Fibroblast of lung (primary cell): ENCODE results near the gene CAMTA1. TPM values are rescaled to one million over a fixed set of nuclear protein-coding genes. Genes with fewer than 3 reads are reported as not detected.
A peak's percentile ranks its signal among the peaks of the same experiment; 100 is the strongest.

Experiments used
- DNase-seq, 2 donors: peaks; one replicate each; pipeline versions ENCODE4 v3.0.0 to v3.0.0-alpha.2; 2010; ENCODE audit warnings: low read depth in 2 of 2
- H2AFZ ChIP-seq: 2 replicates; pipeline ENCODE4 v1.5.1; 2012; ENCODE audit warnings: low read length, control low read depth, inconsistent platforms
- H3K27ac ChIP-seq: 2 replicates; pipeline ENCODE4 v1.5.1; 2011; ENCODE audit warnings: low read length, control low read depth; ENCODE audit not compliant: insufficient read depth
- H3K27me3 ChIP-seq: 2 replicates; pipeline ENCODE4 v1.5.1; 2011; ENCODE audit warnings: mild to moderate bottlenecking, low read length; ENCODE audit not compliant: control insufficient read depth, insufficient read depth
- H3K36me3 ChIP-seq: 2 replicates; pipeline ENCODE4 v1.5.1; 2011; ENCODE audit warnings: low read length; ENCODE audit not compliant: control insufficient read depth, insufficient read depth
- H3K4me1 ChIP-seq: 2 replicates; pipeline ENCODE4 v1.5.1; 2011; ENCODE audit warnings: low read length; ENCODE audit not compliant: control insufficient read depth, insufficient read depth; ENCODE audit errors: extremely low read depth
- H3K4me2 ChIP-seq: 2 replicates; pipeline ENCODE4 v1.5.1; 2011; ENCODE audit warnings: low read length, control low read depth; ENCODE audit not compliant: insufficient read depth; ENCODE audit errors: extremely low read depth
- H3K4me3 ChIP-seq, 4 experiments: fragments of 200-600 bp in 1 of 4; sonication (generic) in 1 of 4; replicated peaks in 1 of 4; 2 replicates each; pipeline ENCODE4 v1.5.1; 2011 to 2016; ENCODE audit warnings: low read length in 4 of 4, low read depth in 3 of 4, mild to moderate bottlenecking in 3 of 4, control low read depth in 2 of 4, inconsistent platforms in 1 of 4, mixed read lengths in 1 of 4; ENCODE audit not compliant: insufficient read depth in 1 of 4; ENCODE audit errors: control extremely low read depth in 1 of 4
- H3K79me2 ChIP-seq: 2 replicates; pipeline ENCODE4 v1.5.1; 2012; ENCODE audit warnings: mild to moderate bottlenecking, low read length, inconsistent platforms; ENCODE audit not compliant: control insufficient read depth, insufficient read depth
- H3K9ac ChIP-seq: 2 replicates; pipeline ENCODE4 v1.5.1; 2011; ENCODE audit warnings: mild to moderate bottlenecking, low read length, control low read depth; ENCODE audit not compliant: insufficient read depth
- H3K9me3 ChIP-seq: 2 replicates; pipeline ENCODE4 v1.5.1; 2012; ENCODE audit warnings: low read depth, low read length; ENCODE audit not compliant: control insufficient read depth, insufficient read depth
- H4K20me1 ChIP-seq: 2 replicates; pipeline ENCODE4 v1.5.1; 2011; ENCODE audit warnings: low read length; ENCODE audit not compliant: control insufficient read depth, insufficient read depth; ENCODE audit errors: extremely low read depth
- EZH2 ChIP-seq: IDR thresholded peaks from 2 replicates; pipeline ENCODE4 v1.5.1; 2012; ENCODE audit warnings: low read length, control low read depth, mild to moderate bottlenecking; ENCODE audit errors: missing control alignments
- polyA plus RNA-seq, 2 donors: library from polyadenylated mRNA; depleted of rRNA in 1 of 2; stranded (reverse) in 1 of 2; unstranded in 1 of 2; fragments of >200 nt; gene quantifications; 2 replicates each; pipeline ENCODE4 v1.2.1, GENCODE V29; 2011 to 2012; ENCODE audit warnings: missing spikeins in 1 of 2
- total RNA-seq: library from RNA; depleted of rRNA; stranded (reverse); fragments of >200 nt; gene quantifications from 2 replicates; pipeline ENCODE4 v1.2.1, GENCODE V29; 2014
- TF ChIP-seq, protein P1 (sequence below), 2 donors: IDR thresholded peaks in 1 of 2; conservative IDR thresholded peaks in 1 of 2; 1 replicate in 1 of 2; 2 replicates in 1 of 2; pipeline ENCODE4 v1.5.1; 2011 to 2012; ENCODE audit warnings: low read length in 2 of 2, control low read depth in 1 of 2, inconsistent platforms in 1 of 2, low read depth in 1 of 2, mild to moderate bottlenecking in 1 of 2

CAMTA1 gene
- total and polyA plus RNA-seq, 2 donors (not counting 1 experiment from before 2014, with no cell fraction given), result 47.6 to 86.0 TPM

DNA sequence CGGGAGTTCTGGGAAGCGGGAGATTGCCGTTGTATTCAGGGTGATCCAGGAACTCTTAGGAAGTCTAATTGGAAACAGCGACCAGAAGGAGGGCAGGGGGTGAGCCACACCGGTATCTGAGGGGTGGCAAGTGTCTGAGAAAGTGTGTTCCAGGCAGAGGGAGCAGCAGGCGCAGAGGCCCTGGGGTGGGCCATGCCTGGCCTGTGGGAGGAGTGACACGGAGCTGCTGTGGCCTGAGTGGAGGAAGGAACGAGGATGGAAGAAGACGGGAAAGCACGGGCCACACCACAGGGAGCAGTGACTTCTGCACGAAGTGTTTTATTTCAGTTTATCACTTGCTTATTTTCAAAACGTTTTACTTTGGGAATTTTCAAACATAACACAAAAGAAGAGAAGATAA is 1010.2 kb downstream of the CAMTA1 start:
- Histone ChIP-seq H3K4me2 (no peak overlapping the region), H3K4me3 (no peak overlapping the region), H3K79me2 (no peaks in the 10 kb centered on the region), H3K36me3 (peaks cover 4% of the 10 kb centered on the region), H2AFZ (no peak overlapping the region), H3K27ac (no peak overlapping the region), H3K9me3 (no peaks in the 10 kb centered on the region), H4K20me1 (no peaks in the 10 kb centered on the region), H3K4me1 (no peaks in the 10 kb centered on the region), H3K9ac (no peak overlapping the region), H3K27me3 (no peaks in the 10 kb centered on the region)
- no peak for DNase-seq
- TF ChIP-seq, protein P1, sequence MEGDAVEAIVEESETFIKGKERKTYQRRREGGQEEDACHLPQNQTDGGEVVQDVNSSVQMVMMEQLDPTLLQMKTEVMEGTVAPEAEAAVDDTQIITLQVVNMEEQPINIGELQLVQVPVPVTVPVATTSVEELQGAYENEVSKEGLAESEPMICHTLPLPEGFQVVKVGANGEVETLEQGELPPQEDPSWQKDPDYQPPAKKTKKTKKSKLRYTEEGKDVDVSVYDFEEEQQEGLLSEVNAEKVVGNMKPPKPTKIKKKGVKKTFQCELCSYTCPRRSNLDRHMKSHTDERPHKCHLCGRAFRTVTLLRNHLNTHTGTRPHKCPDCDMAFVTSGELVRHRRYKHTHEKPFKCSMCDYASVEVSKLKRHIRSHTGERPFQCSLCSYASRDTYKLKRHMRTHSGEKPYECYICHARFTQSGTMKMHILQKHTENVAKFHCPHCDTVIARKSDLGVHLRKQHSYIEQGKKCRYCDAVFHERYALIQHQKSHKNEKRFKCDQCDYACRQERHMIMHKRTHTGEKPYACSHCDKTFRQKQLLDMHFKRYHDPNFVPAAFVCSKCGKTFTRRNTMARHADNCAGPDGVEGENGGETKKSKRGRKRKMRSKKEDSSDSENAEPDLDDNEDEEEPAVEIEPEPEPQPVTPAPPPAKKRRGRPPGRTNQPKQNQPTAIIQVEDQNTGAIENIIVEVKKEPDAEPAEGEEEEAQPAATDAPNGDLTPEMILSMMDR (conservative IDR thresholded peaks at IDR 0.05 in 1 of 2, IDR thresholded peaks at IDR 0.05 in 1 of 2; ENCODE audit: low read depth in 1 of 2, low read length in 2 of 2), result no peak
- no peak for TF ChIP-seq EZH2

DNA sequence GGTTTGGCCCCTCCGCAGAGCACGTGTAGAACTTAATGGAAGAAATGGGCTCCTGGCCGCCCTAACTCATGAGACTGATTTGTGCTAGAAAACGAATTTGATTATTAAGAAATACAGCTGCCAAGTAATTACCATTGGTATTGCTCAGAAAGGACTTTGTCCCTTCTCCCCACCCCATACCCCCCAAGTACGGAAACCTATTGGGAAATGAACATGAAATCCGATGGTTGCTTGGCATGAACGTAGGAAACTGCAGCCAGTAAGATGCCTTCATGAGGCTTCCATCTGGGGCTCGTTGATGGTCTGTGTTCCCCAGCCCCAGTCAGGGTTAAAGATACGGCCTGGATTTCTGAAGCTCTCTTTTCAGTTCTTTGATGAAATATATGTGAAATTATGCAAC is 1020.2 kb downstream of the CAMTA1 start:
- Histone ChIP-seq H2AFZ (no peak overlapping the region), H3K27ac (no peak overlapping the region), H3K4me3 (no peak overlapping the region), H4K20me1 (no peaks in the 10 kb centered on the region), H3K4me2 (no peak overlapping the region), H3K79me2 (no peaks in the 10 kb centered on the region), H3K9me3 (no peaks in the 10 kb centered on the region), H3K36me3 (peaks cover 2% of the 10 kb centered on the region), H3K9ac (no peak overlapping the region), H3K27me3 (no peaks in the 10 kb centered on the region), H3K4me1 (peaks cover 2% of the 10 kb centered on the region)
- TF ChIP-seq, protein P1 (conservative IDR thresholded peaks at IDR 0.05 in 1 of 2, IDR thresholded peaks at IDR 0.05 in 1 of 2; ENCODE audit: low read depth in 1 of 2, low read length in 2 of 2), result no peak
- no peak for TF ChIP-seq EZH2
- DNase-seq, result no peak

DNA sequence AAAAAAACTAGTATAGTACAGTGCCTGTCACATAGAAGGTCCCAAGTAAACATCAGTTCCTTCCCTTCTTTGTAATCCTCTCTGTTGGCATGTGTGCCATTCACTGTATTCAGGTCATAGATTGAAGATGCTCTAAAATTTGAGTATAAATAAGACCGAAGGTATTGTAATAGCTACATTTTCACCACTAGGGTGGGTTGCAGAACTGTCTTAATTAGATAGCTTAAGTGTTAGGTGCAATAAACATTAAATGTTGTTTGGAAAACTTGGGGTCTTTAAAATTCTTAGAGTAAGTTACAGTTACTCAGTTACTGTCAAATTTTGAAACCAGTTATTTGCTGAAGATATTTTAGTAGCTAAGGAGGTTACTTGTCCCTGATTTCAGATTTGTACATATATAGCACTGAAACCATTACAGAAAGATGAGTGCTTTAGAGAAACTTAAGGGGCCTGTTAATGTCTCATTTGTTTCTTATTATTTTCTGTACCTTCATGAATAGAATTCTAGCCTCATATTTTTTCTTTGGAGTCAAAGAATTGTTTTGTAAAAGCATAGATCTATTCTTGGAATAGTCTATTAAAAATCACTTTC is 1023.1 kb downstream of the CAMTA1 start:
- Histone ChIP-seq H2AFZ (no peak overlapping the region), H3K79me2 (no peaks in the 10 kb centered on the region), H3K27ac (no peak overlapping the region), H3K36me3 (peaks cover 4% of the 10 kb centered on the region), H3K4me3 (no peak overlapping the region), H3K4me2 (no peak overlapping the region), H3K4me1 (peaks cover 2% of the 10 kb centered on the region), H4K20me1 (no peaks in the 10 kb centered on the region), H3K9ac (no peak overlapping the region), H3K9me3 (no peaks in the 10 kb centered on the region), H3K27me3 (no peaks in the 10 kb centered on the region)
- DNase-seq, result peak; percentile 42 to 74
- TF ChIP-seq EZH2, result no peak
- TF ChIP-seq, protein P1 (conservative IDR thresholded peaks at IDR 0.05 in 1 of 2, IDR thresholded peaks at IDR 0.05 in 1 of 2; ENCODE audit: low read depth in 1 of 2, low read length in 2 of 2), result peak; percentile 31 to 52
